Measurements from ENCODE around the gene SGCD.

The SGCD gene

GRCh38 chr5:156491766-156492165, 164.8 kb downstream of the SGCD start:
- H3K27ac ChIP-seq (replicated peaks) = no peak overlapping the region
- no peak overlapping the region for H3K4me3 ChIP-seq (replicated peaks; ENCODE audit: insufficient read depth, low read length)
- no peak for TF ChIP-seq SPI1 (IDR thresholded peaks at IDR 0.05; ENCODE audit: borderline replicate concordance, low read depth)
- no peak for TF ChIP-seq REST (IDR thresholded peaks at IDR 0.05; ENCODE audit: insufficient replicate concordance, low read depth)
- TF ChIP-seq GABPA (IDR thresholded peaks at IDR 0.05; ENCODE audit: low read depth) = no peak
- TF ChIP-seq POLR2AphosphoS5 (IDR thresholded peaks at IDR 0.05; ENCODE audit: low read depth) = no peak
- no peak for TF ChIP-seq CTCF (IDR thresholded peaks at IDR 0.05; ENCODE audit: insufficient read depth, low read length)
- DNase-seq (ENCODE audit: low read depth in 1 of 2, low spot score in 1 of 2) = no peak
- H3K27me3 ChIP-seq (ENCODE audit: insufficient read depth, poor library complexity, severe bottlenecking) = peaks cover 4% of the 10 kb centered on the region

GRCh38 chr5:156496291-156496690, 169.3 kb downstream of the SGCD start:
- Histone ChIP-seq H3K27me3 (ENCODE audit: insufficient read depth, poor library complexity, severe bottlenecking) (peaks cover 3% of the 10 kb centered on the region), H3K4me3 (replicated peaks; ENCODE audit: insufficient read depth, low read length) (no peak overlapping the region), H3K27ac (replicated peaks) (no peak overlapping the region)
- no peak for TF ChIP-seq SPI1 (IDR thresholded peaks at IDR 0.05; ENCODE audit: borderline replicate concordance, low read depth)
- no peak for TF ChIP-seq CTCF (IDR thresholded peaks at IDR 0.05; ENCODE audit: insufficient read depth, low read length)
- no peak for TF ChIP-seq POLR2AphosphoS5 (IDR thresholded peaks at IDR 0.05; ENCODE audit: low read depth)
- no peak for TF ChIP-seq REST (IDR thresholded peaks at IDR 0.05; ENCODE audit: insufficient replicate concordance, low read depth)
- TF ChIP-seq GABPA (IDR thresholded peaks at IDR 0.05; ENCODE audit: low read depth) = no peak
- no peak for DNase-seq (ENCODE audit: low read depth in 1 of 2, low spot score in 1 of 2)

GRCh38 chr5:156497804-156498208, 170.8 kb downstream of the SGCD start:
- no peak overlapping the region for H3K27ac ChIP-seq (replicated peaks)
- TF ChIP-seq CTCF (IDR thresholded peaks at IDR 0.05; ENCODE audit: insufficient read depth, low read length) = no peak
- no peak for TF ChIP-seq GABPA (IDR thresholded peaks at IDR 0.05; ENCODE audit: low read depth)
- no peak for TF ChIP-seq REST (IDR thresholded peaks at IDR 0.05; ENCODE audit: insufficient replicate concordance, low read depth)
- TF ChIP-seq SPI1 (IDR thresholded peaks at IDR 0.05; ENCODE audit: borderline replicate concordance, low read depth) = no peak
- TF ChIP-seq POLR2AphosphoS5 (IDR thresholded peaks at IDR 0.05; ENCODE audit: low read depth) = no peak
- no peak for DNase-seq (ENCODE audit: low read depth in 1 of 2, low spot score in 1 of 2)
- no peaks in the 10 kb centered on the region for H3K27me3 ChIP-seq (ENCODE audit: insufficient read depth, poor library complexity, severe bottlenecking)
- no peak overlapping the region for H3K4me3 ChIP-seq (replicated peaks; ENCODE audit: insufficient read depth, low read length)
